Measurements from ENCODE around the gene IQGAP2.

- no peak for TF ChIP-seq CTCF (conservative IDR thresholded peaks at IDR 0.05; ENCODE audit: low read length)
- TF ChIP-seq EZH2phosphoT487 (IDR thresholded peaks at IDR 0.05; ENCODE audit: borderline replicate concordance) = no peak
Observed at GRCh38 chr5:76500633-76501393, 97.7 kb downstream of the IQGAP2 start.
